HG03280 (cell line): Measurements from ENCODE around the gene PINLYP.

Experiments used
- ATAC-seq: cut with Tn5 transposase; IDR thresholded peaks from one replicate; pipeline ENCODE4 v1.9.1; 2021; ENCODE audit warnings: mild to moderate bottlenecking, moderate library complexity; ENCODE audit not compliant: unreplicated experiment

PINLYP gene

GRCh38 chr19:43626838-43627237, 51.2 kb downstream of the PINLYP start:
- no peak for ATAC-seq

DNA sequence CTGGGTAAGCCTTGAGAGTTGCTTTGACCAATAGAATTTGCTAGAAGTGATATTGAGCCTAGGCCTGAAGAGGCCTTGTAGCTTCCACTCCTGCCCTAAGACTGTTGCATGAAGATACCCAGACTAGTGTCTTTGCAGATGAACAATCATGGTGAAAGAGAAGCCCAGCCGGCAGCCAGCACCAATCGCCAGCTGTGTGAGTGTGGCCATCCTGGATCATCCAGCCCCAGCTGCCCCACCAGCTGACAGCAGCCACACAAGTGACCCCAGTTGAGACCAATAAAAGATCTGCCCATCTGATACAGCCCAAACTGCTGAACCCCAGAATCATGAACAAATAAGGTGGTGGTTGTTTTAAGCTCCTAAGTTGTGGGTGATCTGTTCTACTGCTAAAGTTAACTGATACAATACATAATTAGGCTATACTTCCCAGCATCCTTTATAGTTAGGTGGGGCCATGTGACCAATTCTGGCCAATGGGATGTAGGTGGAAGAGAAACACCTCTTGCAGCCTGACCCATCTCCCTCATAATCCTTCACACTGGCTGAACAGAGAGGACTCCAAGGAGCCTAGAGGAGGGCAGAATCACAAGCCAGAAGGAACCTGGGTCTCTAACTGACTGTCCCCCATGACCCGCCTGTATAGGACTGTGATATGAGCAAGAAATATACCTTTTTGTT, 53.2 kb downstream of the PINLYP start:
- ATAC-seq: no peak

DNA sequence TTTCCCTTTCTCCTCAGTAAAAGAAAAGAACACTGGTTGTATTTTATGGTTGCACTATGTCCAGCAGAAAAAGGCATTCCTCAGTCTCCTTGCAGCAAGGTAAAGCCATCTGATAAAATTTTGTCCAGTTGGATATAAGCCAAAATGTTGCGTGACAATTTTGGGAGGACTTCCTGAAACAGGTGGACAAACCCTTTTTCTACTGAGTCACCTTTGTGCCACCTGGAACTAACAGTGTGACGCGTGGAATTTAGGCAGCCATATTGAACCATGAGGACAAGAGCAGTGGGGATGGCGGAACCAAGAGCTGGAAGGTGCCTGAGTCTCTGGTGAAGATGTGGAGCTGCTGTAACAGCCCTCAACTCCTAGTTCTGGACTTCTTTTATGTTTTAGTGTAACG, 55.9 kb downstream of the PINLYP start:
- no peak for ATAC-seq
